HG03064 (cell line): Measurements from ENCODE around the gene GGA2.

ENCODE experiments used
- ATAC-seq: cut with Tn5 transposase; IDR thresholded peaks from one replicate; pipeline ENCODE4 v1.9.1; 2021; ENCODE audit warnings: low read depth; ENCODE audit not compliant: unreplicated experiment

The GGA2 gene

DNA sequence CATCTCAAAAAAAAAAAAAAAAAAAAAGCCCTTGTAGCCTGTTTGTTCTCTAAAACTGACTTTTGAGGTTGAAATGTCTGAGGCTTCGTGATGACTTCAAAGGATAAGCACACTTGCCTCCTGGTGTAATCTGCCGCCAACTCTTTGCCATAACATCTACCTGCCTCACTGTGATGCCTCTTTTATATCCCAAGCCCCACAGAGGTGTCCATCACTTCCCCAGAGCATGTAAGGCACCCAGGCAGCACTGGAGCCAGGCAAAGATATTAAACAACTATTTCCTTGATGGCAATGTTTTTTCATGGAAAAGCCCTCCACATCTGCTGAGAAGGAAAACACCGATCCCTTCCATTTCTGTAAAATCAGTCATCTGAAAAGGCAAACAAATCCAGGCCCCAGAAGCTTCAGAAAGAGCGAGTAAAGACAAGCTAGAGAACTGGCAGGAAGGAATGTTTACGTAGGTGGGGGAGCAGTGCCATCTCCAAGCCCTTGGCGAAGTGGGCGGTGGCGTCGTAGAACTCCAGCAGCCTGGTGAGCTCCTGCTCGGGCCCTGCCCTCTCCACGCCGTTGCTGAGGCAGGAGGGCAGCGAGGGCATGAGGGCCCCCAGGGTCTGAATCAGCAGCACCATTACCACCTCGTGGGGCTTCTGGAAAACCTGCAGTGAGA, 85.9 kb downstream of the GGA2 start:
- no peak for ATAC-seq

DNA sequence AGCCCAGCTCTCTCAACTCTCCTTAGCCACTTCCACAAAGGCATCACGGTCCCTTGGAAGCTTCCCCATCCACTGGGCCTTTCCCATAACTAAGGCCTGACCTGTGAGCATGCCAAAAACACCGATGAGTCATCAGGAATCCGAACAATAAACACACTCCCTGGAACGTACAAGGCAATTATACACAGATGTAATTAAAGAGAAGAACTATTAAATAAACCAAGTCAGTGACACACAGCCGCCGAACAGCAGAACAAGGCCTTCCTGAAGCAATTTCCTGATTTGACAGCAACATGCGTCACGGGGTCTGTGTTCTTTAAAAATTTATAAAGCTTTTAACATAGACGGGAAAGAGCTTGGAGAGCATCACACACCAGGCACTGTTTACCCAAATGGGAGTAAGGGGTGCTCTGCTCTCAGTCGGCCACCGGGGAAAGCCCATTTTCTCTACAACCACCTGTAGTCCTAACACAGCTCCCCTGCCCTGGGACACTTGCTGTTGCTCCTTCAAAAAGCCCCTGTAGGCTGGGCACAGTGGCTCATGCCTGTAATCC, 86.7 kb downstream of the GGA2 start:
- no peak for ATAC-seq

DNA sequence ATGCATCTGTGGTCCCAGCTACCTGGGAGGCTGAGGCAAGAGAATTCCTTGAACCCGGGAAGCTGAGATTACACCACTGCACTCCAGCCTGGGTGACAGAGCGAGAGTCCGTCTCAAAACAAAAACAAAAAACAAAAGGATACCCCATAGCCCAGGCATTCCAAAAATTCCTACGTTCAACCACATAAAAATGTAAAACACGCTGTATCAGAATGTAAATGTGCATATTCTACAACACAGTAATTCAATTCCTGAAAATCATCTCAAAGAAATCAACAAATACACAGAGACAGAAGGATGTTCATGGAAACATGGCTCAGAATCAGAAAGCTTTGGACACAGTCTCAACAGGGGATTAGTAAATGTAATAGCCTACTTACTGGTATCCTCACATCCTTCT, 90.3 kb downstream of the GGA2 start:
- no peak for ATAC-seq

DNA sequence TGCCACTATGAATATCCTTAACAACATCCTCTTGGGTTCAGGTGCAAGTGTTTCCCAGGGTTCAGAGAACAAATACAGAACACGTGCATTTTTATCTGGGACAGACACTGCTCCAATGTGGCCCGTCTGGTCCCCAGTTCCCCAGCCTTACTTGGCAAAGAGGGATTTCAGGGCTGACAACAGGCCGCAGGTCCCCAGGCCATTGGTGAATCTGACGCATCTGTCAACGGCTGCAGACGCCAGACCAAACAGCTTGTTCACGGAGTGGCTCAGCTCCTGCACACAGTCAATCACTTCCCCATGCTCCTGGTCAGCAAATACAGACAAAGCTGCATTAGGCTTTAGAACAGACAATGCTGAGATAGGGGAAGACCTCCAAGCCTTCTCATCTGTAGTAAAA, 93.5 kb downstream of the GGA2 start:
- no peak for ATAC-seq

DNA sequence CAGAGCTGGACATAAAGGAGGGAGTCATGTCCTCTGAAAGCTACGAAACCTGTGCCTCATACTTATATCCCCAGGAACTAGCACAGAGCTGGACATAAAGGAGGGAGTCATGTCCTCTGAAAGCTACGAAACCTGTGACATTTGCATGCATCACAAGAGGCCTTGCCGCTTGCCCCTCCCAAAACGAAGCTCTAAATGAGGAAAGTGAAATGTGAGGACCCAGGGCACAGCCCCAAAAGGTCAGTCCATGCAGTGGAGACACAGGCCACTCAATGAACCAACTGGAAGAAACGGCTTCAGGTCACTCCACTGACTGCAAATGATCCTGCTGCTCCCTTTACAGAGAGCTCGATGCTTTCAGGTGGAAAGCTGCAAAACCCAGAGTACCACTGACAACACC, 95.6 kb downstream of the GGA2 start:
- ATAC-seq: no peak
